GM13977 (cell line): ENCODE results near the gene AMZ2.
A peak's percentile ranks its signal among the peaks of the same experiment; 100 is the strongest.
"Not testable (repeated sequence)": the region's sequence is repeated elsewhere in the genome, so short reads cannot be mapped to it uniquely, and the experiment has no call there.

Experiments
- DNase-seq: peaks from one replicate; pipeline ENCODE4 v3.0.0; 2012; ENCODE audit warnings: low spot score
- CTCF ChIP-seq: IDR thresholded peaks from 2 replicates; pipeline ENCODE4 v1.5.1; 2012; ENCODE audit warnings: mild to moderate bottlenecking, control low read depth; ENCODE audit not compliant: insufficient read depth; ENCODE audit errors: extremely low read depth, missing control alignments
- in situ Hi-C: fragments of 300-500 bp; cut with MboI; formaldehyde crosslinking; loops from one replicate; pipeline ENCODE4 v1.12.0; 2022; ENCODE audit warnings: low sequenced_read_pairs, low pct_unique_long_range_greater_than_20kb, mixed read lengths, inconsistent platforms; ENCODE audit not compliant: unreplicated experiment

The AMZ2 gene

GRCh38 chr17:68247445-68248198, at the start of gene AMZ2:
Gene AMZ2 (plus strand): TSS chr17:68248043. CDS start chr17:68250188, 2,145 bp downstream.
- in situ Hi-C loops: no loop called here
- DNase-seq: peak; percentile 94
- TF ChIP-seq CTCF: no peak

DNA sequence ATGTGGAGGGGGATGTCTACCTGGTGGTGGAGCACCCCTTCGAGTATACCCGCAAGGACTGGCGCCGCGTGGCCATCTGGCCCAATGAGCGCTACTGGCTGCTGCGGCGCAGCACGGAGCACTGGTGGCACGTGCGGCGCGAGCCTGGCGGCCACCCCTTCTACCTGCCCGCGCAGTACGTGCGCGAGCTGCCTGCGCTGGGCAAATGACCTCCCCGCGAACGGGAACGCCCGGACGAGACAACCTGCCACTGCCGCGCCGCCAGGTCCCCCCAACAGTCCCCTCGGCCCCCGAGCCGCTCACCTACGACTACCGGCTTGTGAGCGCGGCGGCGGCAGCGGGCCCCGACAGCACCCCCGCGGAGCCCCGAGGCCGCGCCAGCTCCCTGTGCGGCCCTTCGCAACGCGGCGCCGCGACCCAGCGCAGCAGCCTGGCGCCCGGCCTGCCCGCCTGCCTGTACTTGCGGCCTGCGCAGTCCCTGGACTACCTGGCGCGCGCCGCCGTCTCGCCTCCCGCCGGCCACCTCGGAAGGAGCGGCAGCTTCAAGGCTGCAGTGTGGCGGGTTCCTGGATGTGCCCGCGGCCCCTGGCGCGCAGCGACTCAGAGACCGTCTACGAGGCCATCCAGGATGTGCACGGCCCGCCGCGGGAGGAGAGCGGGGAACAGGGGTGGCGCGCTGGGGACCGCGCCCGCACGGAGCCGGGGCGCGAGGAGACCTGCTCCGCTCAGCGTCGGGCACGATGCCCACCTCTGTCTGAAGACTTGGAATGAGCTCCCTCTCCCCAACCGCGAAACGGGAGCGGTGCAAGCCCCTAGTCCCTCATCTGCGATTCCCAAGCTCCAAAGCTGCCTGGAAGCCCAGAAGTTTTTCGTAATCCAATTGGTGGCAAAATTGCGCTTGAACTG, 48.7 kb upstream of the AMZ2 start:
- DNase-seq: peak; percentile 54
- TF ChIP-seq CTCF: no peak
- in situ Hi-C loops: no loop called here

DNA sequence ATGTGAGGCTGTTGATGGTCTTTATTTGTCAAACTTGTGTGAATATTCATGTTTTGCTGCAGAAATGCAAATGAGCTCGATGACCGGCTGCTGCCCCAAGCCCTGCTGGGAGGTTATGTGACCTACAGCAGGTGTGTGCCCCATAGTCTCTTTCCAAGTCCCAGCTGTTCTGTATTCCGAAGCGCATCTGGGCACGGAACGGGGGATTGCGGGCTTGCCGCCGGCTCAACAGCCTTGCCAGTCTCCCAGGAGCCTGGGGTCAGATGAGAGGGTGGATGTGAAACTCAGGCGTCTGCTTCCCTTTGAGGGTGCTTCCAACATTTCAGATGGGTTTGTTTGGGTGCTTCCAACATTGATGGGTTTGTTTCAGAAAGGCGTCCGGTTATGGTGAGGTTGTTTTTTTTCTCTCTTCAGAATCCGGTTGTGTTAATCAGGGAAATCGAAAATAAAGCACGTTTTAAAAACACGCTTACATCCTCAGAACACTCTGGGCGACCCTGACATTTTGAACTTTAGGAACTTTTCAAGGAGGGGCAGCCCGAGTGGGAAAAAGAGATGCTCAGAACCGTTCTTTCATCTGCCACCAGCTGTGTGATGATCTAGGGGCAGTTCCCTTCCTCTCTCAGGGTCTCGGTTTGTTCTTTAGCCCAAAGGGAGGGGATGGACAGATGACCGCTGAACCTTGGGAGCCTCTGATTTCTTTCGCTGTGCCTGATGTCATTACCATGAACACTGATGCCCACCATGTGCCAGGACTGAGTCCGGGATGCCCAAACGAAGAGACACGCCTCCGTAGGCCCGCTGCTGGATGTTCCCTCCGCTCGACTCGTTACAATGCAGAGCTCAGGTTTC, 47.8 kb upstream of the AMZ2 start:
- in situ Hi-C loops: no loop called here
- DNase-seq: no peak
- no peak for TF ChIP-seq CTCF

- peak; percentile 71 for DNase-seq
- peak; percentile 89 for TF ChIP-seq CTCF
- in situ Hi-C loops: no loop called here
These were observed 47.0 kb upstream of the AMZ2 start for GRCh38 chr17:68200689-68201417.

DNA sequence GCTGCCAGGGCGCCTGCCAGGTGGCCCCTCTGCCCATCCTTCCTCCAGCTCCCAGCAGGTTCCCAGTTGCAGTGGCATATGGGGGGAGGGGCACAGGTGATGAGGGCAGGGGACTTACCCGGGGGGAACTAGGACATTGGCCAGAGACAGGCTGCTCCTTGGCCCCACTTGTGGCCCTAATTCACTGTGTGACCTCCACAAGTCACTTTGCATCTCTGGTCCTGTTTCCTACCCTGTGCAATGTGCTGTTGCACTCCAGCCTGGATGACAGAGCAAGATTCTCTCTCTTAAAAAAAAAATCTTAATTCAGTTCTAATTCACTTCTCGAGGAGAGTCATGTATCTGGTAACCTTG, 46.4 kb upstream of the AMZ2 start:
- in situ Hi-C loops, DNase-seq: not testable (repeated sequence)

DNA sequence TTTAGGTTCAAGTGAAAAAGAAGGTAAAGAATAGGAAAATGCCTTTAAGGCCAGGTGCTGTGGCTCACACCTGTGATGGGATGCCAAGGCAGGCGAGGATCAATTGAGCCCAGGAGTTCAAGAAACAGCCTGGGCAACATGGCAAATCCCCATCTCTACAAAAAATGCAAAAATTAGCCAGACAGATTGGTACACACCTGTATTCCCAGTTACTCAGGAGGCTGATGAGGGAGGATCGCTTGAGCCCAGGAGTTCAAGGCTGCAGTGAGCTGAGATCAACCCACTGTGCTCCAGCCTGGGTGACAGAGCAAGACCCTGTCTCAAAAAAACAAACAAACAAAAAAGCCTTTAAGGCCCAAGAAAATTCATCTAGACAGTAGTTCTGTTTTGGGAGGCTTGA, 45.5 kb upstream of the AMZ2 start:
- in situ Hi-C loops, DNase-seq: not testable (repeated sequence)

DNA sequence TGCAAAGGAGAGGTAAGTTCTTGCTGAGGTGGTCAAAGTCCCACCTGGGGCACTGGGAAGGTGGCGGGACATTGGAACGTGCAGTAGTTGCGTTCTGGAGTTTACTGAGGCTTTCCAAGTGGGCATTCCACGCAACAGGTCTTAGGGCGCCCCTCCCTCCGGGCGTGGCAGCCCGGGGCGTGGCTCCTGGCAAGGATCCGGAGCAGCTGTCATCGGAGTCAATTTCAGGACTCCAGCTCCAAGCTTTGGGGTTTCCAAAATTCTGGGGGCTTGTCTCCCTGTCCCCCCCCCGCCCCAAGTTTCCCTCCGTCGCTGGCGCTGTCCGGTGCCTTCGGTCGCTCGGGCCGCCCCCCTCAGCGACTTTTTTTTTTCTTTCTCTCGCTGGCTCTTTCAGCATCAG, 43.1 kb upstream of the AMZ2 start:
- DNase-seq: peak; percentile 41
- in situ Hi-C loops: no loop called here
- no peak for TF ChIP-seq CTCF
